ENCODE results near the gene APBB2. TPM values are rescaled to one million over a fixed set of nuclear protein-coding genes. Genes with fewer than 3 reads are reported as not detected.

Gene APBB2
- total RNA-seq, 1 donor: 75.8 TPM

DNA sequence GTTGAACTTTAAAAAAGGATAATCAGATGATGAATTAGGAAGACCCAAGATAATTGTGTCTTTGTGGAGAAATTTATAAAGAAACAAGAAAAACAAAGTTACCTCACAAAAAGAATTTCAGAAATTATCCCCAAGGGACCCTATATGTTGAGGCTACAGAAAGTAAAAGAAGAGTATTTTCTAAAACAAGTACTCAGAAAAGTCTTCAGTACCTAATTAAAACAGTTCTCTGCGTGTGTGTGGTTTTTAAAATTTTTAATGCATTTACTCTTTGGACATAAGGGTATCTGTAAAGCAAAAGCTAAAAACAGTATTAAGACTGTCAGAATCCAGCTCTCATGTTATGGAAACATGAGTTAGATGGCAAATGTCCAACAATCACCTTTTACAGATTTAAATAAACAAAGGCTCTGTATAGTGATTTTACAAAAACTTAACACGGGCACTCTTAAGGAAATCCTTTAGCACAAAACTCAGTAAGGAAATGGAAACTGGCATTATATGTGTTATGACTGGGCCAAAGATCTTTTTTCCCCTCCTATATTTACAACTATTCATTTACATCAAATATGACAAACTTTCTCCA, 277.1 kb downstream of the APBB2 start:
- TF ChIP-seq, protein P1, sequence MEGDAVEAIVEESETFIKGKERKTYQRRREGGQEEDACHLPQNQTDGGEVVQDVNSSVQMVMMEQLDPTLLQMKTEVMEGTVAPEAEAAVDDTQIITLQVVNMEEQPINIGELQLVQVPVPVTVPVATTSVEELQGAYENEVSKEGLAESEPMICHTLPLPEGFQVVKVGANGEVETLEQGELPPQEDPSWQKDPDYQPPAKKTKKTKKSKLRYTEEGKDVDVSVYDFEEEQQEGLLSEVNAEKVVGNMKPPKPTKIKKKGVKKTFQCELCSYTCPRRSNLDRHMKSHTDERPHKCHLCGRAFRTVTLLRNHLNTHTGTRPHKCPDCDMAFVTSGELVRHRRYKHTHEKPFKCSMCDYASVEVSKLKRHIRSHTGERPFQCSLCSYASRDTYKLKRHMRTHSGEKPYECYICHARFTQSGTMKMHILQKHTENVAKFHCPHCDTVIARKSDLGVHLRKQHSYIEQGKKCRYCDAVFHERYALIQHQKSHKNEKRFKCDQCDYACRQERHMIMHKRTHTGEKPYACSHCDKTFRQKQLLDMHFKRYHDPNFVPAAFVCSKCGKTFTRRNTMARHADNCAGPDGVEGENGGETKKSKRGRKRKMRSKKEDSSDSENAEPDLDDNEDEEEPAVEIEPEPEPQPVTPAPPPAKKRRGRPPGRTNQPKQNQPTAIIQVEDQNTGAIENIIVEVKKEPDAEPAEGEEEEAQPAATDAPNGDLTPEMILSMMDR (IDR thresholded peaks at IDR 0.05; ENCODE audit: insufficient read depth, low read length): no peak
- H3K4me3 ChIP-seq (ENCODE audit: low read depth, low read length): no peak overlapping the region
- DNase-seq (ENCODE audit: low read depth): no peak

DNA sequence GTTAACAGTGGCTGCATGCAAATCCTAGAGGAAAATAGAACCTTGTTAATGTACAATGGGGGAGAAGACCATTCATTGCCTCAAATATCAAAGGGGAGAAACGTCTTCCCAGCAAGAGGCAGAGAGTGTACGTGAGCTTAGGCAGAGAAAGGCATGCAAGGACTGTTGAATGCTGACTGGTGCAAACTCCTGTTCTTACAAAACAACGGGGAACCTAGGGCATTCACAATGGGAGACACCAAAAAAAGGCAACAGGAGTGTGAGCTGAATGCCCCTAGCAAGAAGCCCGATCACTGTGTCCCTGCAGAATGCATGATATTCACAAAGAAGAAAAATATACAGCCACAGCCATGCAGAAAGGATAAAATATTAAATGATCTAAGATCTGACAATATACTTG, 279.7 kb downstream of the APBB2 start:
- H3K4me3 ChIP-seq (ENCODE audit: low read depth, low read length): no peak overlapping the region
- DNase-seq (ENCODE audit: low read depth): no peak
- TF ChIP-seq, protein P1 (IDR thresholded peaks at IDR 0.05; ENCODE audit: insufficient read depth, low read length): no peak

DNA sequence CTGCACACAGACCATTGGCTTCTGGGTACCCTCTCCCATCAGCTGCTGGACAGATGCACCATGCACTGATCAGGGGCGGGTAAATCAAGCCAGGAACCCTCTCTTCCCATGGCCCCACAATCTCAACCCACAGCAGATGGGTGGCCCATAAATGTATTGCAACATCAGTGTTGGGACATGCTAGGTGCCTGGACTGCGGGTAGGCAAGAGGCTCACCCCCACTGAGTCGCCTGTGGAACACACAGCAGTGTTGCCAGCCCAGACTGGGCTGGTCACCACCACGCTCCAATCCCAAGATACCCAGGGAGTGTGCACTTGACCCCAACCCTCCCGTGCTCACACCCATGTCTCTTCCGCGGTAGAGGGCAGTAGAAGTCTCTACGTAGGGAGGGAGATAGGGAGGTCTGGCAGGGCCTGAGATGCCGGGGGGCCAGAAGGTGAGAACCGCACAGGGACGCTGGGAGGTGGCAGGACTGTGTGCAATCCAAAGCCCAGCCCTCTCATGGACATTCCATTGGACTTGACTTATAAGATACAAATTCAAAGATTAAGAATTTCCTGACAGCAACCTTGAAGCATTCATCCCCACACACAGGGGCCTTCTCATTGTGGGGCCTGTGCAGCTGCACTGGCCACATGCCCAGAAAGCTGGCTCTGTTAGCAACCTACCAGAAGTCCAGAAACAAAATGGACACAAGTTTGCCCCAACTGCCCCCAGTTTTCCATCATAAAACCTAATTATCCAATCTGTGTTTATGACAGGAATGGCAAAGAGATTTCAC, 280.9 kb downstream of the APBB2 start:
- DNase-seq (ENCODE audit: low read depth): no peak
- TF ChIP-seq, protein P1 (IDR thresholded peaks at IDR 0.05; ENCODE audit: insufficient read depth, low read length): no peak
- no peak overlapping the region for H3K4me3 ChIP-seq (ENCODE audit: low read depth, low read length)

DNA sequence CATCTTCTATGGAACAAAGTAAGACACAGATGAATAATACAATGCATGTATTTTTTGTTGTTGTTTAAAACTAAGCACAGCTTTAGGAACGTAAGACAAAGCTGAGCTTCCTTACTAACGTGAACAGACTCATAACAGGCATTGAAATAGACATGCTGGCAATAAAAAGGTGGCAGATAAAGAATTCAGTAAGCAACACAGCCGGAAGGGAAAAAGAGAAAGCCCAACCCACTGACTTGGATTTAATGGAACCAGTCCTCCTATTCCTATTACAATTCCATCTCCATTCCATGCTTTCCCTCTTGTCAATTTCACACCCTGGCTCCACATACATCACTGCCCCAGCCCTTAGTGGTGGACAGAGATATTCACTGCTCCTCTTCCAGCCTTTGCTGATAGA, 282.5 kb downstream of the APBB2 start:
- H3K4me3 ChIP-seq (ENCODE audit: low read depth, low read length): no peak overlapping the region
- no peak for DNase-seq (ENCODE audit: low read depth)
- TF ChIP-seq, protein P1 (IDR thresholded peaks at IDR 0.05; ENCODE audit: insufficient read depth, low read length): no peak

DNA sequence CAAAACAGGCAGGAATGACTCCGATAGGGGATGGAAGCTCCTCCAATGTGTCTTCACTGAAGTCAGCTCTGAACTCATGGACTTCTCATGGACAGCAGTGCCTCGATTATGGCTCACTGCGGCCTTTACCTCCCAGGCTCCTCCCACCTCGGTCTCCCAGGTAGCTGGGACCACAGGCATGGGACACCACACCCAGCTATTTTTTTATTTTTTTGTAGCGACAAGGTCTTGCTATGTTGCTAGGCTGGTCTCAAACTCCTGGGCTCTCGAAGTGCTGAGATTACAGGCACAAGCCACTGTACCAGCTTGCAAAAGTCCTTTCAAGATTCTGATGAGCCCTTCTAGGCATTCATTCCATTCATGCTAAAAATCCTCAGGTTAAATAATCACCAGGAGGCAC, 283.1 kb downstream of the APBB2 start:
- DNase-seq (ENCODE audit: low read depth): no peak
- TF ChIP-seq, protein P1 (IDR thresholded peaks at IDR 0.05; ENCODE audit: insufficient read depth, low read length): no peak
- no peak overlapping the region for H3K4me3 ChIP-seq (ENCODE audit: low read depth, low read length)

DNA sequence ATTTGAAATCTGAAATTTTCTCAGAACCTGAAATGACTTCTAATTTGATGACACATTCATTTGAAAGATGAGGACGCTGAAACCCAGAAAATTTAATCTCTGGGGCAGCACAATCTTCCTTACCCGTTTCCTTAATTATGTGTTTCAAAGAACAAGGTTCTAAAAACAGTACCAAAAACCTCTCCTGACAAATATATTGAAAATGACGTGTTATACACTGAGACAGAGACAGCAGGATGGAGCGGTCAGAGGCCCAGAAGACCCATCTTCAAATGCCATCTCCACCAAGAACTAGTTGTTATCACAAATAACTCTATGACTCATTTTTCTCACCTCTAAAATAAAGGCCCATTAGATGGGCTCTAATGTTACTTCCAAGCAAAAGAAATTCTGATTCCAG, 287.3 kb downstream of the APBB2 start:
- TF ChIP-seq, protein P1 (IDR thresholded peaks at IDR 0.05; ENCODE audit: insufficient read depth, low read length): no peak
- no peak overlapping the region for H3K4me3 ChIP-seq (ENCODE audit: low read depth, low read length)

More for the DNA sequence above, 287.3 kb downstream of the APBB2 start:
- no peak for DNase-seq (ENCODE audit: low read depth)

Measured in fibroblast of the aortic adventitia (primary cell).